Spleen (tissue), 11 donors: Measurements from ENCODE around the gene NKAIN2. TPM values are rescaled to one million over a fixed set of nuclear protein-coding genes. Genes with fewer than 3 reads are reported as not detected.

Experiments
- DNase-seq: peaks from one replicate; pipeline ENCODE4 v3.0.0-alpha.2; 2020
- H3K27ac ChIP-seq, 8 donors: fragments of 200-600 bp; sonication (generic) in 7 of 8; 1 replicate in 4 of 8; 2 replicates in 4 of 8; pipeline versions ENCODE4 v1.5.0 to v1.8.0; 2016 to 2021; ENCODE audit warnings: inconsistent platforms in 4 of 8, mild to moderate bottlenecking in 4 of 8, moderate library complexity in 1 of 8
- H3K27me3 ChIP-seq, 7 donors: fragments of 200-600 bp; sonication (generic) in 6 of 7; replicated peaks in 1 of 7; 1 replicate in 4 of 7; 2 replicates in 3 of 7; pipeline versions ENCODE4 v1.5.0 to v1.8.0; 2016 to 2021; ENCODE audit warnings: inconsistent platforms in 3 of 7, mild to moderate bottlenecking in 1 of 7
- H3K36me3 ChIP-seq, 6 donors: fragments of 200-600 bp; sonication (generic) in 5 of 6; 1 replicate in 4 of 6; 2 replicates in 2 of 6; pipeline versions ENCODE4 v1.5.0 to v1.8.0; 2016 to 2021; ENCODE audit warnings: inconsistent platforms in 2 of 6
- H3K4me1 ChIP-seq, 6 donors: fragments of 200-600 bp; sonication (generic) in 5 of 6; 1 replicate in 3 of 6; 2 replicates in 3 of 6; pipeline versions ENCODE4 v1.5.0 to v1.8.0; 2016 to 2021; ENCODE audit warnings: inconsistent platforms in 3 of 6
- H3K4me3 ChIP-seq, 8 donors: fragments of 200-600 bp; sonication (generic) in 7 of 8; 1 replicate in 4 of 8; 2 replicates in 4 of 8; pipeline versions ENCODE4 v1.5.0 to v1.8.0; 2016 to 2021; ENCODE audit warnings: inconsistent platforms in 4 of 8, mild to moderate bottlenecking in 4 of 8, moderate library complexity in 2 of 8
- H3K9me3 ChIP-seq, 8 donors: fragments of 200-600 bp; sonication (generic) in 7 of 8; 1 replicate in 4 of 8; 2 replicates in 4 of 8; pipeline versions ENCODE4 v1.5.0 to v1.8.0; 2016 to 2021; ENCODE audit warnings: inconsistent platforms in 4 of 8
- POLR2A ChIP-seq, 3 donors: fragments of 450-650 bp; IDR thresholded peaks; one replicate each; pipeline ENCODE4 v1.5.1; 2017; ENCODE audit warnings: antibody characterized with exemption in 3 of 3, mild to moderate bottlenecking in 1 of 3
- POLR2AphosphoS5 ChIP-seq, 3 donors: sonication (generic); formaldehyde crosslinking; IDR thresholded peaks; one replicate each; pipeline ENCODE4 v1.5.1; 2017; ENCODE audit warnings: antibody characterized with exemption in 3 of 3
- WGBS, 5 donors: extraction: QIAGEN DNeasy Blood & Tissue Kit in 3 of 5; methylation state at CpG; one replicate each; pipeline versions ENCODE4 v1.1.5 to v1.1.7; 2013 to 2018; 5-methylcytosine and 5-hydroxymethylcytosine counted together
- intact Hi-C: fragments of 100-400 bp; cut with DNase I; formaldehyde crosslinking; loops from one replicate; pipeline ENCODE4 v1.15.0; 2023; ENCODE audit warnings: low total_unique reads
- polyA plus RNA-seq, 3 donors: library from polyadenylated mRNA; stranded (reverse); fragments of 200-250 nt; gene quantifications; one replicate each; pipeline ENCODE4 v1.2.1, GENCODE V29; 2013
- total RNA-seq, 7 donors: library from RNA; depleted of rRNA in 3 of 7; stranded (reverse); fragments of >200 nt in 3 of 7; fragmentation: NEBNext Ultra II Directional in 4 of 7; extraction: Animal tissue kit (Norgen Biotek cat#: 25700) in 4 of 7; gene quantifications; one replicate each; pipeline versions ENCODE4 v1.1.0 to v1.2.1, GENCODE V29; 2016 to 2021
- TF ChIP-seq, protein P1 (sequence below), 11 experiments: fragments of 200-600 bp in 7 of 11; fragments of 450-650 bp in 4 of 11; sonication (generic) in 4 of 11; IDR thresholded peaks in 8 of 11; conservative IDR thresholded peaks in 3 of 11; 1 replicate in 7 of 11; 2 replicates in 4 of 11; pipeline versions ENCODE4 v1.4.0 to v1.8.0; 2016 to 2021; ENCODE audit warnings: antibody characterized with exemption in 11 of 11, inconsistent platforms in 4 of 11, mild to moderate bottlenecking in 1 of 11
- donor health status: healthy with polysubstance abuse.
- donor health status: DM: no; HTN: no; CAD: no; lungs with moderate emphysema.
- donor health status: DM: no; HTN: no; CAD: no.
- donor health status: Bipolar disorder and iron deficiency.
- donor health status: healthy.
- donor health status: DM: no; HTN: no; CAD: no.
- donor health status: DM: yes; HTN: yes; CAD: no.

NKAIN2 gene
- total and polyA plus RNA-seq, 10 donors, result 0.13 to 0.51 (median 0.18) TPM; not detected in 4

- Histone ChIP-seq H3K36me3 (no peaks in the 10 kb centered on the region), H3K27me3 (no peaks in the 10 kb centered on the region), H3K27ac (no peak overlapping the region), H3K9me3 (no peaks in the 10 kb centered on the region), H3K4me3 (no peak overlapping the region), H3K4me1 (no peaks in the 10 kb centered on the region)
- intact Hi-C loops, result no loop called here
- TF ChIP-seq POLR2AphosphoS5 (IDR thresholded peaks at IDR 0.05), result no peak
- 74 to 94% (median 84%) methylated on average over 2 of the region's 2 CpGs for WGBS, 5 donors
- DNase-seq, result no peak
Observed at GRCh38 chr6:123897965-123898364, 94.3 kb downstream of the NKAIN2 start.

GRCh38 chr6:123898665-123899064, 95.0 kb downstream of the NKAIN2 start:
- DNase-seq, result no peak
- no peak overlapping the region for H3K4me3 ChIP-seq
- H3K36me3 ChIP-seq, result no peaks in the 10 kb centered on the region
- H3K4me1 ChIP-seq, result no peaks in the 10 kb centered on the region
- intact Hi-C loops, result no loop called here
- WGBS, 5 donors, result 37 to 73% (median 62%) methylated on average over 1 of the region's 1 CpG
- H3K27ac ChIP-seq, result no peak overlapping the region
- H3K27me3 ChIP-seq, result no peaks in the 10 kb centered on the region
- H3K9me3 ChIP-seq, result no peaks in the 10 kb centered on the region
- TF ChIP-seq, protein P1, sequence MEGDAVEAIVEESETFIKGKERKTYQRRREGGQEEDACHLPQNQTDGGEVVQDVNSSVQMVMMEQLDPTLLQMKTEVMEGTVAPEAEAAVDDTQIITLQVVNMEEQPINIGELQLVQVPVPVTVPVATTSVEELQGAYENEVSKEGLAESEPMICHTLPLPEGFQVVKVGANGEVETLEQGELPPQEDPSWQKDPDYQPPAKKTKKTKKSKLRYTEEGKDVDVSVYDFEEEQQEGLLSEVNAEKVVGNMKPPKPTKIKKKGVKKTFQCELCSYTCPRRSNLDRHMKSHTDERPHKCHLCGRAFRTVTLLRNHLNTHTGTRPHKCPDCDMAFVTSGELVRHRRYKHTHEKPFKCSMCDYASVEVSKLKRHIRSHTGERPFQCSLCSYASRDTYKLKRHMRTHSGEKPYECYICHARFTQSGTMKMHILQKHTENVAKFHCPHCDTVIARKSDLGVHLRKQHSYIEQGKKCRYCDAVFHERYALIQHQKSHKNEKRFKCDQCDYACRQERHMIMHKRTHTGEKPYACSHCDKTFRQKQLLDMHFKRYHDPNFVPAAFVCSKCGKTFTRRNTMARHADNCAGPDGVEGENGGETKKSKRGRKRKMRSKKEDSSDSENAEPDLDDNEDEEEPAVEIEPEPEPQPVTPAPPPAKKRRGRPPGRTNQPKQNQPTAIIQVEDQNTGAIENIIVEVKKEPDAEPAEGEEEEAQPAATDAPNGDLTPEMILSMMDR (IDR thresholded peaks at IDR 0.05 in 8 of 11, conservative IDR thresholded peaks at IDR 0.05 in 3 of 11), result no peak
- no peak for TF ChIP-seq POLR2A (IDR thresholded peaks at IDR 0.05)
- no peak for TF ChIP-seq POLR2AphosphoS5 (IDR thresholded peaks at IDR 0.05)

GRCh38 chr6:123899745-123900144, 96.1 kb downstream of the NKAIN2 start:
- no peaks in the 10 kb centered on the region for H3K4me1 ChIP-seq
- TF ChIP-seq POLR2A (IDR thresholded peaks at IDR 0.05) (no peak), POLR2AphosphoS5 (IDR thresholded peaks at IDR 0.05) (no peak)
- TF ChIP-seq, protein P1 (IDR thresholded peaks at IDR 0.05 in 8 of 11, conservative IDR thresholded peaks at IDR 0.05 in 3 of 11), result no peak
- no peak for DNase-seq
- H3K27me3 ChIP-seq, result no peaks in the 10 kb centered on the region
- H3K4me3 ChIP-seq, result no peak overlapping the region
- H3K9me3 ChIP-seq, result no peaks in the 10 kb centered on the region
- no peaks in the 10 kb centered on the region for H3K36me3 ChIP-seq
- intact Hi-C loops, result no loop called here
- no peak overlapping the region for H3K27ac ChIP-seq
- WGBS, 5 donors, result 89 to 92% (median 91%) methylated on average over 6 of the region's 6 CpGs

GRCh38 chr6:123901436-123901835, 97.8 kb downstream of the NKAIN2 start:
- no peak overlapping the region for H3K4me3 ChIP-seq

GRCh38 chr6:123902738-123903313, 99.2 kb downstream of the NKAIN2 start:
- H3K9me3 ChIP-seq, result no peaks in the 10 kb centered on the region
- DNase-seq, result no peak
- no peaks in the 10 kb centered on the region for H3K27me3 ChIP-seq
- 83 to 90% (median 86%) methylated on average over 6 of the region's 6 CpGs for WGBS, 5 donors
- no peak overlapping the region for H3K27ac ChIP-seq
- H3K4me1 ChIP-seq, result no peaks in the 10 kb centered on the region
- no peaks in the 10 kb centered on the region for H3K36me3 ChIP-seq
- H3K4me3 ChIP-seq, result no peak overlapping the region
- intact Hi-C loops, result no loop called here
- no peak for TF ChIP-seq POLR2AphosphoS5 (IDR thresholded peaks at IDR 0.05)
- no peak for TF ChIP-seq POLR2A (IDR thresholded peaks at IDR 0.05)
- TF ChIP-seq, protein P1 (IDR thresholded peaks at IDR 0.05 in 8 of 11, conservative IDR thresholded peaks at IDR 0.05 in 3 of 11), result no peak

More at GRCh38 chr6:123901436-123901835, 97.8 kb downstream of the NKAIN2 start:
- Histone ChIP-seq H3K36me3 (no peaks in the 10 kb centered on the region), H3K27me3 (no peaks in the 10 kb centered on the region), H3K9me3 (no peaks in the 10 kb centered on the region), H3K27ac (no peak overlapping the region), H3K4me1 (no peaks in the 10 kb centered on the region)
- intact Hi-C loops, result no loop called here
- 31 to 49% (median 39%) methylated on average over 2 of the region's 2 CpGs for WGBS, 5 donors
- no peak for DNase-seq
- TF ChIP-seq POLR2A (IDR thresholded peaks at IDR 0.05), result no peak
